Parathyroid adenoma (tissue), 2 donors: ENCODE data around the gene UNG.
A peak's percentile ranks its signal among the peaks of the same experiment; 100 is the strongest.
"Not testable (repeated sequence)": the region's sequence is repeated elsewhere in the genome, so short reads cannot be mapped to it uniquely, and the experiment has no call there.

Source experiments
- H2AFZ ChIP-seq: fragments of 300-600 bp; sonication (generic); one replicate; pipeline ENCODE4 v1.7.0; 2017; ENCODE audit warnings: antibody characterized with exemption, mild to moderate bottlenecking
- H3K27ac ChIP-seq: fragments of 300-600 bp; sonication (generic); one replicate; pipeline ENCODE4 v1.7.0; 2017
- H3K27me3 ChIP-seq: fragments of 300-600 bp; sonication (generic); one replicate; pipeline ENCODE4 v1.7.0; 2017; ENCODE audit warnings: low read length; ENCODE audit not compliant: control insufficient read depth, insufficient read depth
- H3K36me3 ChIP-seq: fragments of 300-600 bp; sonication (generic); one replicate; pipeline ENCODE4 v1.7.0; 2017; ENCODE audit warnings: low read length; ENCODE audit not compliant: control insufficient read depth, insufficient read depth
- H3K4me1 ChIP-seq: fragments of 300-600 bp; sonication (generic); one replicate; pipeline ENCODE4 v1.7.0; 2017; ENCODE audit warnings: control low read depth
- H3K4me2 ChIP-seq: fragments of 300-600 bp; sonication (generic); one replicate; pipeline ENCODE4 v1.7.0; 2017; ENCODE audit warnings: low read length
- H3K4me3 ChIP-seq: fragments of 300-600 bp; sonication (generic); one replicate; pipeline ENCODE4 v1.7.0; 2017; ENCODE audit warnings: low read depth, low read length
- H3K79me2 ChIP-seq: fragments of 300-600 bp; sonication (generic); one replicate; pipeline ENCODE4 v1.7.0; 2017; ENCODE audit warnings: control low read depth
- H3K9ac ChIP-seq: fragments of 300-600 bp; sonication (generic); one replicate; pipeline ENCODE4 v1.7.0; 2017; ENCODE audit warnings: mild to moderate bottlenecking
- H3K9me3 ChIP-seq: fragments of 300-600 bp; sonication (generic); one replicate; pipeline ENCODE4 v1.7.0; 2017; ENCODE audit warnings: low read length; ENCODE audit not compliant: control insufficient read depth
- TF ChIP-seq, protein P1 (sequence below): fragments of 300-600 bp; sonication (generic); IDR thresholded peaks from one replicate; pipeline ENCODE4 v1.7.0; 2017; ENCODE audit warnings: antibody characterized with exemption, mild to moderate bottlenecking
- donor health status: primary hyperparathyroidism.

The UNG gene

GRCh38 chr12:109053382-109054123 is 43.8 kb upstream of the UNG start:
- no peak overlapping the region for H3K9ac ChIP-seq
- peak overlapping the region; percentile 72 for H2AFZ ChIP-seq
- peak overlapping the region; percentile 88 for H3K4me3 ChIP-seq
- H3K4me1 ChIP-seq = no peaks in the 10 kb centered on the region
- TF ChIP-seq, protein P1, sequence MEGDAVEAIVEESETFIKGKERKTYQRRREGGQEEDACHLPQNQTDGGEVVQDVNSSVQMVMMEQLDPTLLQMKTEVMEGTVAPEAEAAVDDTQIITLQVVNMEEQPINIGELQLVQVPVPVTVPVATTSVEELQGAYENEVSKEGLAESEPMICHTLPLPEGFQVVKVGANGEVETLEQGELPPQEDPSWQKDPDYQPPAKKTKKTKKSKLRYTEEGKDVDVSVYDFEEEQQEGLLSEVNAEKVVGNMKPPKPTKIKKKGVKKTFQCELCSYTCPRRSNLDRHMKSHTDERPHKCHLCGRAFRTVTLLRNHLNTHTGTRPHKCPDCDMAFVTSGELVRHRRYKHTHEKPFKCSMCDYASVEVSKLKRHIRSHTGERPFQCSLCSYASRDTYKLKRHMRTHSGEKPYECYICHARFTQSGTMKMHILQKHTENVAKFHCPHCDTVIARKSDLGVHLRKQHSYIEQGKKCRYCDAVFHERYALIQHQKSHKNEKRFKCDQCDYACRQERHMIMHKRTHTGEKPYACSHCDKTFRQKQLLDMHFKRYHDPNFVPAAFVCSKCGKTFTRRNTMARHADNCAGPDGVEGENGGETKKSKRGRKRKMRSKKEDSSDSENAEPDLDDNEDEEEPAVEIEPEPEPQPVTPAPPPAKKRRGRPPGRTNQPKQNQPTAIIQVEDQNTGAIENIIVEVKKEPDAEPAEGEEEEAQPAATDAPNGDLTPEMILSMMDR = no peak
- peak overlapping the region; percentile 73 for H3K27ac ChIP-seq
- peak overlapping the region; percentile 95 for H3K4me2 ChIP-seq
- H3K79me2 ChIP-seq = peaks cover 6% of the 10 kb centered on the region
- no peaks in the 10 kb centered on the region for H3K9me3 ChIP-seq
- no peaks in the 10 kb centered on the region for H3K27me3 ChIP-seq
- no peaks in the 10 kb centered on the region for H3K36me3 ChIP-seq

DNA sequence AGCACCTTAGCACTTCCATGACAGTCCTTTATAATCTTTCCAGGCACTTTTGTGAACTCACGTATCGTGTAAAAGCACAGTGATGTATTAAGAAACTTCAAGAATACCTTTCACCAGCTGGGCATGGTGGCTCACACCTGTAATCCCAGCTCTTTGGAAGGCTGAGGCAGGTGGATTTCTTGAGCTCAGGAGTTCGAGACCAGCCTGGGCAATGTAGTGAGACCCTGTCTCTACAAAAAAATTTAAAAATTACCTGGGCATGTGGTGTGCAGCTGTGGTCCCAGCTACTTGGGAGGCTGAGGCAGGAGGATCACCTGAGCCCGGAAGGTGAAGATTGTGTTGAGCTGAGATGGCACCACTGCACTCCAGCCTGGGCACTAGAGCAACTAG is 43.3 kb upstream of the UNG start:
- not testable (repeated sequence) for H3K9me3 ChIP-seq, H3K4me2 ChIP-seq, H3K9ac ChIP-seq, H3K4me1 ChIP-seq, H3K27me3 ChIP-seq, H3K27ac ChIP-seq, H3K4me3 ChIP-seq, H3K79me2 ChIP-seq, H2AFZ ChIP-seq, H3K36me3 ChIP-seq

GRCh38 chr12:109054520-109054919 is 42.9 kb upstream of the UNG start:
- Histone ChIP-seq H3K4me3 (no peak overlapping the region), H3K79me2 (peaks cover 6% of the 10 kb centered on the region), H3K27me3 (no peaks in the 10 kb centered on the region)

GRCh38 chr12:109056891-109057290 is 40.5 kb upstream of the UNG start:
- Histone ChIP-seq H3K27ac (no peak overlapping the region), H3K4me3 (no peak overlapping the region), H3K9me3 (no peaks in the 10 kb centered on the region), H3K36me3 (no peaks in the 10 kb centered on the region), H3K27me3 (no peaks in the 10 kb centered on the region), H3K9ac (no peak overlapping the region), H3K4me2 (no peak overlapping the region), H3K4me1 (no peaks in the 10 kb centered on the region), H3K79me2 (peaks cover 6% of the 10 kb centered on the region), H2AFZ (no peak overlapping the region)
- TF ChIP-seq, protein P1 = no peak

More at GRCh38 chr12:109054520-109054919, 42.9 kb upstream of the UNG start:
- H3K27ac ChIP-seq = no peak overlapping the region
- H3K36me3 ChIP-seq = no peaks in the 10 kb centered on the region
- no peak overlapping the region for H2AFZ ChIP-seq
- TF ChIP-seq, protein P1 = no peak
- H3K4me1 ChIP-seq = no peaks in the 10 kb centered on the region
- H3K9ac ChIP-seq = no peak overlapping the region
- H3K4me2 ChIP-seq = no peak overlapping the region
- no peaks in the 10 kb centered on the region for H3K9me3 ChIP-seq

DNA sequence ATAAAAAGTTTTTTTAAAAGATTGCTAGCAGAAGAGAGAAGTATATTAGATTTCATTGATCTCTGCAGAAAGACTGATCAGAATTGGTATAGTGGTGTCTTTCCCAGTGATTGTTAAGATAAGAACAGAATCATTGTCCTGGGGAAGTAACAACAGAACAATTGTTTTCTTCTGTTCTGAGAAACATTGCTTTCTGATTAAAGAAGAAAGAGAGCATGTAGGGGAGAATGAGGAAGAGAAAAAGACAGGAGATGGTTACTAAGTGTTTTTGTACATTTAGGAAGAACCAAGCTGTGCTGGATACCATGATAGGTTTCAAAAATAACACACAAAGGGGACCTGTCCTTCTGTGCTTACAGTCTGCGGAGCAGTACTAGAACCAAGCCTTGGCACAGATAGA is 40.0 kb upstream of the UNG start:
- no peak overlapping the region for H2AFZ ChIP-seq
- no peaks in the 10 kb centered on the region for H3K9me3 ChIP-seq
- no peak overlapping the region for H3K9ac ChIP-seq
- H3K4me2 ChIP-seq = no peak overlapping the region
- H3K4me1 ChIP-seq = no peaks in the 10 kb centered on the region
- no peak overlapping the region for H3K27ac ChIP-seq
- no peak overlapping the region for H3K4me3 ChIP-seq
- peaks cover 6% of the 10 kb centered on the region for H3K79me2 ChIP-seq
- no peaks in the 10 kb centered on the region for H3K36me3 ChIP-seq
- H3K27me3 ChIP-seq = no peaks in the 10 kb centered on the region
- TF ChIP-seq, protein P1 = no peak
